Measurements from ENCODE around the gene CPD. TPM values are rescaled to one million over a fixed set of nuclear protein-coding genes. Genes with fewer than 3 reads are reported as not detected.

Gene CPD
- polyA plus RNA-seq (2012; ENCODE audit: low read depth, missing spikeins) = 3.3 TPM

- DNase-seq (ENCODE audit: insufficient read length, low spot score) (peak; percentile 91), FAIRE-seq (peak; percentile 97)
- TF ChIP-seq POLR2A (IDR thresholded peaks at IDR 0.05; ENCODE audit: low read depth, low read length) (peak; percentile 50; the same call in 1 of the 2 replicates), PAX5 (IDR thresholded peaks at IDR 0.05; ENCODE audit: insufficient read depth, low read length, severe bottlenecking) (no peak), SPI1 (IDR thresholded peaks at IDR 0.05; ENCODE audit: low read depth, low read length) (no peak), POU2F2 (IDR thresholded peaks at IDR 0.05; ENCODE audit: low read depth, low read length) (no peak), TAF1 (IDR thresholded peaks at IDR 0.05; ENCODE audit: low read depth, low read length) (peak; percentile 53; the same call in 1 of the 2 replicates), POLR2AphosphoS5 (IDR thresholded peaks at IDR 0.05; ENCODE audit: low read depth, low read length) (peak; percentile 50; the same call in 1 of the 2 replicates)
Observed at GRCh38 chr17:30378825-30379302, at the start of gene CPD. Gene CPD, plus strand, starts transcription at chr17:30378927. Its CDS starts 54 bp downstream, at chr17:30378981.

- peak; percentile 71 for FAIRE-seq
- TF ChIP-seq SPI1 (IDR thresholded peaks at IDR 0.05; ENCODE audit: low read depth, low read length) (no peak), POLR2AphosphoS5 (IDR thresholded peaks at IDR 0.05; ENCODE audit: low read depth, low read length) (no peak), TAF1 (IDR thresholded peaks at IDR 0.05; ENCODE audit: low read depth, low read length) (no peak), POLR2A (IDR thresholded peaks at IDR 0.05; ENCODE audit: low read depth, low read length) (no peak), PAX5 (IDR thresholded peaks at IDR 0.05; ENCODE audit: insufficient read depth, low read length, severe bottlenecking) (no peak), POU2F2 (IDR thresholded peaks at IDR 0.05; ENCODE audit: low read depth, low read length) (no peak)
- no peak for DNase-seq (ENCODE audit: insufficient read length, low spot score)
Observed at GRCh38 chr17:30332057-30332542, 46.6 kb upstream of the CPD start.

GRCh38 chr17:30333503-30334360, 45.0 kb upstream of the CPD start, which contains the start of gene TMIGD1:
Gene TMIGD1, minus strand, starts transcription at chr17:30334057. Its CDS starts 1,924 bp downstream, at chr17:30332133.
- no peak for DNase-seq (ENCODE audit: insufficient read length, low spot score)
- TF ChIP-seq POLR2AphosphoS5 (IDR thresholded peaks at IDR 0.05; ENCODE audit: low read depth, low read length) = no peak
- TF ChIP-seq POU2F2 (IDR thresholded peaks at IDR 0.05; ENCODE audit: low read depth, low read length) = no peak
- no peak for TF ChIP-seq POLR2A (IDR thresholded peaks at IDR 0.05; ENCODE audit: low read depth, low read length)
- TF ChIP-seq SPI1 (IDR thresholded peaks at IDR 0.05; ENCODE audit: low read depth, low read length) = no peak
- no peak for TF ChIP-seq PAX5 (IDR thresholded peaks at IDR 0.05; ENCODE audit: insufficient read depth, low read length, severe bottlenecking)
- TF ChIP-seq TAF1 (IDR thresholded peaks at IDR 0.05; ENCODE audit: low read depth, low read length) = no peak
- FAIRE-seq = no peak

- FAIRE-seq = no peak
Observed at GRCh38 chr17:30334421-30334820, 44.3 kb upstream of the CPD start.

GRCh38 chr17:30336369-30337171, 42.2 kb upstream of the CPD start:
- peak; percentile 69 for FAIRE-seq
- TF ChIP-seq POLR2A (IDR thresholded peaks at IDR 0.05; ENCODE audit: low read depth, low read length) = no peak
- TF ChIP-seq PAX5 (IDR thresholded peaks at IDR 0.05; ENCODE audit: insufficient read depth, low read length, severe bottlenecking) = no peak
- TF ChIP-seq TAF1 (IDR thresholded peaks at IDR 0.05; ENCODE audit: low read depth, low read length) = no peak
- TF ChIP-seq POU2F2 (IDR thresholded peaks at IDR 0.05; ENCODE audit: low read depth, low read length) = no peak
- TF ChIP-seq POLR2AphosphoS5 (IDR thresholded peaks at IDR 0.05; ENCODE audit: low read depth, low read length) = no peak
- no peak for TF ChIP-seq SPI1 (IDR thresholded peaks at IDR 0.05; ENCODE audit: low read depth, low read length)
- DNase-seq (ENCODE audit: insufficient read length, low spot score) = no peak

More at GRCh38 chr17:30334421-30334820, 44.3 kb upstream of the CPD start:
- no peak for TF ChIP-seq POLR2A (IDR thresholded peaks at IDR 0.05; ENCODE audit: low read depth, low read length)
- TF ChIP-seq POLR2AphosphoS5 (IDR thresholded peaks at IDR 0.05; ENCODE audit: low read depth, low read length) = no peak
- TF ChIP-seq TAF1 (IDR thresholded peaks at IDR 0.05; ENCODE audit: low read depth, low read length) = no peak
- no peak for TF ChIP-seq PAX5 (IDR thresholded peaks at IDR 0.05; ENCODE audit: insufficient read depth, low read length, severe bottlenecking)
- no peak for TF ChIP-seq POU2F2 (IDR thresholded peaks at IDR 0.05; ENCODE audit: low read depth, low read length)
- no peak for TF ChIP-seq SPI1 (IDR thresholded peaks at IDR 0.05; ENCODE audit: low read depth, low read length)
- DNase-seq (ENCODE audit: insufficient read length, low spot score) = no peak

- no peak for DNase-seq (ENCODE audit: insufficient read length, low spot score)
- no peak for TF ChIP-seq PAX5 (IDR thresholded peaks at IDR 0.05; ENCODE audit: insufficient read depth, low read length, severe bottlenecking)
- no peak for TF ChIP-seq SPI1 (IDR thresholded peaks at IDR 0.05; ENCODE audit: low read depth, low read length)
- TF ChIP-seq POU2F2 (IDR thresholded peaks at IDR 0.05; ENCODE audit: low read depth, low read length) = no peak
- TF ChIP-seq TAF1 (IDR thresholded peaks at IDR 0.05; ENCODE audit: low read depth, low read length) = no peak
- TF ChIP-seq POLR2AphosphoS5 (IDR thresholded peaks at IDR 0.05; ENCODE audit: low read depth, low read length) = no peak
- TF ChIP-seq POLR2A (IDR thresholded peaks at IDR 0.05; ENCODE audit: low read depth, low read length) = no peak
- FAIRE-seq = no peak
Observed at GRCh38 chr17:30337393-30337999, 41.2 kb upstream of the CPD start.

- FAIRE-seq = no peak
- no peak for DNase-seq (ENCODE audit: insufficient read length, low spot score)
- TF ChIP-seq TAF1 (IDR thresholded peaks at IDR 0.05; ENCODE audit: low read depth, low read length) = no peak
- TF ChIP-seq POU2F2 (IDR thresholded peaks at IDR 0.05; ENCODE audit: low read depth, low read length) = no peak
- TF ChIP-seq PAX5 (IDR thresholded peaks at IDR 0.05; ENCODE audit: insufficient read depth, low read length, severe bottlenecking) = no peak
- no peak for TF ChIP-seq SPI1 (IDR thresholded peaks at IDR 0.05; ENCODE audit: low read depth, low read length)
- TF ChIP-seq POLR2A (IDR thresholded peaks at IDR 0.05; ENCODE audit: low read depth, low read length) = no peak
Observed at GRCh38 chr17:30339086-30339485, 39.6 kb upstream of the CPD start.

- no peak for FAIRE-seq
- no peak for DNase-seq (ENCODE audit: insufficient read length, low spot score)
- TF ChIP-seq POU2F2 (IDR thresholded peaks at IDR 0.05; ENCODE audit: low read depth, low read length) (no peak), SPI1 (IDR thresholded peaks at IDR 0.05; ENCODE audit: low read depth, low read length) (no peak), POLR2AphosphoS5 (IDR thresholded peaks at IDR 0.05; ENCODE audit: low read depth, low read length) (no peak), TAF1 (IDR thresholded peaks at IDR 0.05; ENCODE audit: low read depth, low read length) (no peak), POLR2A (IDR thresholded peaks at IDR 0.05; ENCODE audit: low read depth, low read length) (no peak), PAX5 (IDR thresholded peaks at IDR 0.05; ENCODE audit: insufficient read depth, low read length, severe bottlenecking) (no peak)
Observed at GRCh38 chr17:30340801-30341356, 37.8 kb upstream of the CPD start.
